Thyroid gland (tissue), 4 donors: ENCODE measurements around the gene ZNF302.
"Not testable (repeated sequence)": the region's sequence is repeated elsewhere in the genome, so short reads cannot be mapped to it uniquely, and the experiment has no call there.

Experiments
- CTCF ChIP-seq, 6 experiments: fragments of 200-600 bp in 3 of 6; fragments of 450-650 bp in 3 of 6; sonication (generic) in 3 of 6; IDR thresholded peaks; one replicate each; pipeline ENCODE4 v1.5.1; 2016 to 2019; ENCODE audit warnings: antibody characterized with exemption in 6 of 6, mild to moderate bottlenecking in 2 of 6, inconsistent platforms in 1 of 6, moderate library complexity in 1 of 6
- POLR2A ChIP-seq, 2 donors: fragments of 450-650 bp; IDR thresholded peaks; one replicate each; pipeline ENCODE4 v1.6.1; 2017; ENCODE audit warnings: antibody characterized with exemption in 2 of 2, mild to moderate bottlenecking in 2 of 2, moderate library complexity in 1 of 2

- not testable (repeated sequence) for TF ChIP-seq CTCF, POLR2A (IDR thresholded peaks at IDR 0.05)
Observed at GRCh38 chr19:34665275-34665674, 12.2 kb upstream of the ZNF302 start.
